Tibial artery (tissue), 4 donors: ENCODE results near the gene CDK5RAP2.

Experiments used
- DNase-seq, 2 donors: peaks; one replicate each; pipeline ENCODE4 v3.0.0-alpha.2; 2019
- H3K27ac ChIP-seq, 2 donors: fragments of 200-600 bp; sonication (generic) in 1 of 2; 1 replicate in 1 of 2; 2 replicates in 1 of 2; pipeline ENCODE4 v1.5.1; 2018 to 2019; ENCODE audit warnings: mild to moderate bottlenecking in 1 of 2
- H3K27me3 ChIP-seq, 2 donors: fragments of 200-600 bp; sonication (generic) in 1 of 2; one replicate each; pipeline versions ENCODE4 v1.5.1 to v1.6.0; 2016 to 2019
- H3K36me3 ChIP-seq, 3 donors: fragments of 200-600 bp; sonication (generic) in 2 of 3; one replicate each; pipeline ENCODE4 v1.5.1; 2016 to 2019; ENCODE audit warnings: mild to moderate bottlenecking in 2 of 3
- H3K4me1 ChIP-seq, 4 donors: fragments of 200-600 bp; sonication (generic) in 2 of 4; 1 replicate in 3 of 4; 2 replicates in 1 of 4; pipeline ENCODE4 v1.5.1; 2016 to 2019
- H3K4me3 ChIP-seq, 2 donors: fragments of 200-600 bp; sonication (generic) in 1 of 2; 1 replicate in 1 of 2; 2 replicates in 1 of 2; pipeline ENCODE4 v1.5.1; 2018 to 2019; ENCODE audit warnings: mild to moderate bottlenecking in 2 of 2
- H3K9me3 ChIP-seq, 3 donors: fragments of 200-600 bp; sonication (generic) in 1 of 3; one replicate each; pipeline ENCODE4 v1.5.1; 2016 to 2019
- CTCF ChIP-seq, 2 experiments: fragments of 200-600 bp in 1 of 2; fragments of 450-650 bp in 1 of 2; IDR thresholded peaks; one replicate each; pipeline ENCODE4 v1.5.1; 2017 to 2019; ENCODE audit warnings: antibody characterized with exemption in 2 of 2, mild to moderate bottlenecking in 1 of 2, moderate library complexity in 1 of 2
- intact Hi-C: fragments of 100-400 bp; cut with DNase I; formaldehyde crosslinking; loops from one replicate; pipeline ENCODE4 v1.15.0; 2023; ENCODE audit warnings: low total_unique reads

The CDK5RAP2 gene

GRCh38 chr9:120369608-120370220, 210.3 kb downstream of the CDK5RAP2 start:
- no peaks in the 10 kb centered on the region for H3K27me3 ChIP-seq
- DNase-seq = peak in 1 of 2 donors; percentile 48
- H3K9me3 ChIP-seq = no peaks in the 10 kb centered on the region
- H3K36me3 ChIP-seq = no peaks in the 10 kb centered on the region
- TF ChIP-seq CTCF (IDR thresholded peaks at IDR 0.05) = no peak
- no peak overlapping the region for H3K27ac ChIP-seq
- H3K4me1 ChIP-seq = peaks cover 0 to 6% (median 0%) of the 10 kb centered on the region in 4 donors
- no peak overlapping the region for H3K4me3 ChIP-seq
- intact Hi-C loops = no loop called here

DNA sequence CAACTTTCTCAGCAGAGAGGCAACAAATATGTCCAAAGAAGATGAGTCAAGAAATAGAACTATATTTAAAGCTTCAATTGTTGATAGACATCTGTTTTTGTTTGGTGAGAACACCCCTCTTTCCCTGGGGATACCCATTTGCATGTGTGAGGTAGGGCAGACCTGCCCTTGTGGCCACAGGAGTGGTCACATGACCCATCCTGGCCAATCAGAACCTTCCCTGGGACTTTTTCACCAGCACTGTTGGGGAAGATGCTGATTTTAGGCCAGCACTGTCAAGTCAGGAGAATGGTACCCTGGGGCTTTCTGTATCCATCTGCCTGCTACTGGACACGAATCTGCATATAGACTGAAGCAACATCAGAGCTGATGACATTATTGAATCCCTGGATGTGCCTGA, 211.2 kb downstream of the CDK5RAP2 start:
- peak; percentile 5 to 20 for DNase-seq
- H3K4me3 ChIP-seq = no peak overlapping the region
- no peaks in the 10 kb centered on the region for H3K9me3 ChIP-seq
- intact Hi-C loops = no loop called here
- H3K27ac ChIP-seq = no peak overlapping the region
- no peaks in the 10 kb centered on the region for H3K36me3 ChIP-seq
- peaks cover 0 to 6% (median 0%) of the 10 kb centered on the region in 4 donors for H3K4me1 ChIP-seq
- no peaks in the 10 kb centered on the region for H3K27me3 ChIP-seq
- no peak for TF ChIP-seq CTCF (IDR thresholded peaks at IDR 0.05)

DNA sequence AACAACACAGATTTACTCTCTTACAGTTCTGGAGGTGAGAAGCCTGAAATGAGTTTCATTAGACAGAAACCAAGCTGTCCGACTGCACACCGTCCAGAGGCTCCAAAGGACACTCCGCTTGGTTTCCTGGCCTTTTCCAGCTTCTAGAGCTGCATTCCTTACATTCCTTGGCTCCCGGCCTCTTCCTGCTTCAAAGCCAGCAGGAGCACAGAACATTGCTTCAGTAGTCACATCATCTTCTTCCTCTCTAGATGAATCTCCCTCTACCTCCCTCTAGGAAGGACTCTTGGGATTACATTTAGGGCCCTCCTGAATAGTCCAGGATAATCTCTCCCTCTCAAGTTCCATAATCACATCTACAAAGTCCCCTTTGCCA, 213.3 kb downstream of the CDK5RAP2 start:
- TF ChIP-seq CTCF (IDR thresholded peaks at IDR 0.05) = no peak
- Histone ChIP-seq H3K36me3 (no peaks in the 10 kb centered on the region), H3K4me3 (no peak overlapping the region), H3K4me1 (peaks cover 0 to 6% (median 0%) of the 10 kb centered on the region in 4 donors), H3K9me3 (no peaks in the 10 kb centered on the region), H3K27me3 (no peaks in the 10 kb centered on the region), H3K27ac (no peak overlapping the region)
- peak in 1 of 2 donors; percentile 62 for DNase-seq
- intact Hi-C loops = no loop called here

DNA sequence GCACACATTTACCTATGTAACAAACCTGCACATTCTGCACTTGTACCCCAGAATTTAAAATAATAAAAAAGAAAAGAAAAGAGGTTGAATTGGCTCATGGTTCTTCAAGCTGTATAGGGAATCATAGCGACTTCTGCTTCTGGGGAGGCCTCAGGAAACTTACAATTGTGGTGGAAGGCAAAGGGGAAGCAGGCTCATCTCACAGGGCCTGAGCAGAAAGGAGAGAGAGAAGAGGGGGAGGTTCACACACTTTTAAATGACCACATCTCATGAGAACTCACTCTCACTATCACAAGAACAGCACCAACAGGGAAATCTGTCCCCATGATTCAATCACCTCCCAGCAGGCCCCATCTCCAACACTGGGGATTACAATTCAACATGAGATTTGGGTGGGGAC, 214.6 kb downstream of the CDK5RAP2 start:
- TF ChIP-seq CTCF (IDR thresholded peaks at IDR 0.05) = no peak
- intact Hi-C loops = no loop called here
- H3K27me3 ChIP-seq = no peaks in the 10 kb centered on the region
- no peak overlapping the region for H3K4me3 ChIP-seq
- DNase-seq = peak in 1 of 2 donors; percentile 19
- no peak overlapping the region for H3K27ac ChIP-seq
- no peaks in the 10 kb centered on the region for H3K36me3 ChIP-seq
- no peaks in the 10 kb centered on the region for H3K9me3 ChIP-seq
- H3K4me1 ChIP-seq = peaks cover 0 to 6% (median 0%) of the 10 kb centered on the region in 4 donors

- no peak for TF ChIP-seq CTCF (IDR thresholded peaks at IDR 0.05)
- DNase-seq = no peak
- no peak overlapping the region for H3K4me3 ChIP-seq
- peaks cover 0 to 6% (median 0%) of the 10 kb centered on the region in 4 donors for H3K4me1 ChIP-seq
- H3K27me3 ChIP-seq = no peaks in the 10 kb centered on the region
- no peaks in the 10 kb centered on the region for H3K9me3 ChIP-seq
- H3K36me3 ChIP-seq = no peaks in the 10 kb centered on the region
- intact Hi-C loops = no loop called here
- no peak overlapping the region for H3K27ac ChIP-seq
Observed at GRCh38 chr9:120363697-120364096, 216.3 kb downstream of the CDK5RAP2 start.

DNA sequence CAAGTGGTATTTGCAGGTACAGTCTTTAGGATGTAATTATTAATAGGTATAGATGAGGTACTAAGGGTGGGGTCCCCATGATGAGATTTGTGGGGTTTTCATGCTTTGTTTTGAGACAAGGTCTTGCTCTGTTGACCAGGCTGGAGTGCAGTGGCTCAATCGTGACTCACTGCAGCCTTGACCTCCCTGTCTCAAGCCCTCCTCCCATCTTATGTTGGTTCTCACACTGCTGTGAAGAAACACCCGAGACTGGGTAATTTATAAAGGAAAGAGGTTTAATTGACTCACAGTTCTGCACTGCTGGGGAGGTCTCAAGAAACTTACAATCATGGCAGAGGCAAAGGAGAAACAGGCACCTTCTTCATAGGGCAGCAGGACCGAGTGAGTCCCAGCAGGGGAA, 217.5 kb downstream of the CDK5RAP2 start:
- Histone ChIP-seq H3K27ac (no peak overlapping the region), H3K36me3 (no peaks in the 10 kb centered on the region), H3K4me1 (peaks cover 0 to 6% (median 0%) of the 10 kb centered on the region in 4 donors), H3K4me3 (no peak overlapping the region), H3K9me3 (no peaks in the 10 kb centered on the region), H3K27me3 (no peaks in the 10 kb centered on the region)
- intact Hi-C loops = no loop called here
- TF ChIP-seq CTCF (IDR thresholded peaks at IDR 0.05) = no peak
- DNase-seq = peak in 1 of 2 donors; percentile 12
